Ishikawa (cell line): Measurements from ENCODE around the gene IL2.

Experiments used
- CEBPB ChIP-seq: IDR thresholded peaks from 2 replicates; pipeline ENCODE4 v1.6.1; 2012
- EGR1 ChIP-seq: IDR thresholded peaks from 2 replicates; pipeline ENCODE4 v1.6.1; 2012
- EP300 ChIP-seq: IDR thresholded peaks from 2 replicates; pipeline ENCODE4 v1.6.1; 2012; ENCODE audit warnings: borderline replicate concordance
- TAF1 ChIP-seq: IDR thresholded peaks from 2 replicates; pipeline ENCODE4 v1.6.1; 2012; ENCODE audit warnings: low read depth, mild to moderate bottlenecking
- YY1 ChIP-seq: IDR thresholded peaks from 2 replicates; pipeline ENCODE4 v1.6.1; 2012; ENCODE audit warnings: low read depth

GRCh38 chr4:122476126-122476525, 19.6 kb upstream of the IL2 start:
- TF ChIP-seq CEBPB: no peak
- TF ChIP-seq EP300: no peak
- TF ChIP-seq EGR1: no peak
- TF ChIP-seq TAF1: no peak
- no peak for TF ChIP-seq YY1
